Upper lobe of left lung (tissue), 6 donors: ENCODE results near the gene ACY1. TPM values are rescaled to one million over a fixed set of nuclear protein-coding genes. Genes with fewer than 3 reads are reported as not detected.
A peak's percentile ranks its signal among the peaks of the same experiment; 100 is the strongest.

ENCODE experiments used
- ATAC-seq, 2 donors: fragments of 200-7000 bp; cut with Tn5 transposase; one replicate each; pipeline ENCODE4 v1.9.1; 2022; ENCODE audit warnings: mild to moderate bottlenecking in 2 of 2, moderate library complexity in 2 of 2; ENCODE audit not compliant: low FRiP score in 2 of 2
- DNase-seq, 2 donors: peaks; one replicate each; pipeline ENCODE4 v3.0.0-alpha.2; 2019 to 2020
- H3K27ac ChIP-seq, 4 donors: fragments of 200-600 bp; sonication (generic); one replicate each; pipeline ENCODE4 v1.5.1; 2016 to 2019
- H3K27me3 ChIP-seq, 4 donors: fragments of 200-600 bp; sonication (generic); one replicate each; pipeline ENCODE4 v1.5.1; 2017 to 2019
- H3K36me3 ChIP-seq, 4 donors: fragments of 200-600 bp; sonication (generic); one replicate each; pipeline ENCODE4 v1.5.1; 2016 to 2019
- H3K4me1 ChIP-seq, 4 donors: fragments of 200-600 bp; sonication (generic); one replicate each; pipeline ENCODE4 v1.5.1; 2018 to 2019
- H3K4me3 ChIP-seq, 4 donors: fragments of 200-600 bp; sonication (generic); one replicate each; pipeline ENCODE4 v1.5.1; 2017 to 2019; ENCODE audit warnings: mild to moderate bottlenecking in 2 of 4, moderate library complexity in 1 of 4
- H3K9me3 ChIP-seq, 4 donors: fragments of 200-600 bp; sonication (generic); one replicate each; pipeline ENCODE4 v1.5.1; 2018 to 2019
- EP300 ChIP-seq, 4 donors: sonication (generic); formaldehyde crosslinking; IDR thresholded peaks; one replicate each; pipeline ENCODE4 v1.5.1; 2017; ENCODE audit warnings: antibody characterized with exemption in 4 of 4, control low read depth in 2 of 4
- POLR2A ChIP-seq, 4 donors: fragments of 450-650 bp; IDR thresholded peaks; one replicate each; pipeline ENCODE4 v1.5.1; 2016 to 2017; ENCODE audit warnings: antibody characterized with exemption in 4 of 4, mild to moderate bottlenecking in 2 of 4
- POLR2AphosphoS5 ChIP-seq, 2 donors: sonication (generic); formaldehyde crosslinking; IDR thresholded peaks; one replicate each; pipeline ENCODE4 v1.5.1; 2017; ENCODE audit warnings: antibody characterized with exemption in 2 of 2
- WGBS, 2 donors: methylation state at CpG; one replicate each; pipeline ENCODE4 v1.1.5; 2017 to 2018; 5-methylcytosine and 5-hydroxymethylcytosine counted together
- total RNA-seq, 6 donors: library from RNA; depleted of rRNA in 4 of 6; stranded (reverse); fragments of >200 nt in 4 of 6; gene quantifications; one replicate each; pipeline versions ENCODE4 v1.1.0 to v1.2.1, GENCODE V29; 2016 to 2021
- TF ChIP-seq, protein P1 (sequence below), 6 experiments: fragments of 450-650 bp in 4 of 6; fragments of 200-600 bp in 2 of 6; sonication (generic) in 2 of 6; IDR thresholded peaks; one replicate each; pipeline ENCODE4 v1.5.1; 2016 to 2019; ENCODE audit warnings: antibody characterized with exemption in 6 of 6
- donor health status: DM: no; HTN: no; CAD: no; lungs with moderate emphysema.
- donor health status: DM: no; HTN: yes; CAD: no; lungs with severe emphysema.

Gene ACY1
- total RNA-seq, 6 donors from 2014 or later: 17.4 to 65.0 (median 35.9) TPM

DNA sequence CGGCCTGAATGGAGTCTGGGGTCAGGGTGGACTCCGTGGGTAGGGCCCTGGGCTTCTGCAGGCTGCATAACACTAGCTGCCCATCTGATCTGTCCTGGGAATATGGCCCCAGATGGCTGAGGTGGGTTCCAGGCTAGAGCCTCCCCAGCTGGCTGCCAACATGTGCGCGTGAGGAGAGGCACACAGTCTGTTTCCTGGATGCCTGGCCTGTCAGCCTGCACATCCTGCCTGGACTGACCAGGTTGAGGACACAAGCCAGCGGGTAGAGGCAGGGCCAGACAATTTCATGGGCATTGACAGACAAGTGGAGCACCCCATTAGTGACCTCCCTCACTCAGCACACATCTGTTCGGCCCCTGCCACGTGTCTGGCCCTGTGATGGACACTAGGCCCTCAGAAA lies 42.1 kb downstream of the ACY1 start:
- H3K4me1 ChIP-seq: peaks cover 15 to 42% (median 31%) of the 10 kb centered on the region in 4 donors
- ATAC-seq: no peak
- 50 to 92% methylated on average over 2 to 7 of the region's 7 CpGs for WGBS, 2 donors
- DNase-seq: no peak
- TF ChIP-seq POLR2A (IDR thresholded peaks at IDR 0.05) (no peak), POLR2AphosphoS5 (IDR thresholded peaks at IDR 0.05) (no peak), EP300 (IDR thresholded peaks at IDR 0.05) (no peak)
- TF ChIP-seq, protein P1, sequence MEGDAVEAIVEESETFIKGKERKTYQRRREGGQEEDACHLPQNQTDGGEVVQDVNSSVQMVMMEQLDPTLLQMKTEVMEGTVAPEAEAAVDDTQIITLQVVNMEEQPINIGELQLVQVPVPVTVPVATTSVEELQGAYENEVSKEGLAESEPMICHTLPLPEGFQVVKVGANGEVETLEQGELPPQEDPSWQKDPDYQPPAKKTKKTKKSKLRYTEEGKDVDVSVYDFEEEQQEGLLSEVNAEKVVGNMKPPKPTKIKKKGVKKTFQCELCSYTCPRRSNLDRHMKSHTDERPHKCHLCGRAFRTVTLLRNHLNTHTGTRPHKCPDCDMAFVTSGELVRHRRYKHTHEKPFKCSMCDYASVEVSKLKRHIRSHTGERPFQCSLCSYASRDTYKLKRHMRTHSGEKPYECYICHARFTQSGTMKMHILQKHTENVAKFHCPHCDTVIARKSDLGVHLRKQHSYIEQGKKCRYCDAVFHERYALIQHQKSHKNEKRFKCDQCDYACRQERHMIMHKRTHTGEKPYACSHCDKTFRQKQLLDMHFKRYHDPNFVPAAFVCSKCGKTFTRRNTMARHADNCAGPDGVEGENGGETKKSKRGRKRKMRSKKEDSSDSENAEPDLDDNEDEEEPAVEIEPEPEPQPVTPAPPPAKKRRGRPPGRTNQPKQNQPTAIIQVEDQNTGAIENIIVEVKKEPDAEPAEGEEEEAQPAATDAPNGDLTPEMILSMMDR (IDR thresholded peaks at IDR 0.05): no peak
- peak overlapping the region in 3 of 4 donors; percentile 5 to 46 (median 16) for H3K27ac ChIP-seq
- H3K9me3 ChIP-seq: no peaks in the 10 kb centered on the region
- H3K27me3 ChIP-seq: no peaks in the 10 kb centered on the region
- H3K4me3 ChIP-seq: no peak overlapping the region
- H3K36me3 ChIP-seq: no peaks in the 10 kb centered on the region

DNA sequence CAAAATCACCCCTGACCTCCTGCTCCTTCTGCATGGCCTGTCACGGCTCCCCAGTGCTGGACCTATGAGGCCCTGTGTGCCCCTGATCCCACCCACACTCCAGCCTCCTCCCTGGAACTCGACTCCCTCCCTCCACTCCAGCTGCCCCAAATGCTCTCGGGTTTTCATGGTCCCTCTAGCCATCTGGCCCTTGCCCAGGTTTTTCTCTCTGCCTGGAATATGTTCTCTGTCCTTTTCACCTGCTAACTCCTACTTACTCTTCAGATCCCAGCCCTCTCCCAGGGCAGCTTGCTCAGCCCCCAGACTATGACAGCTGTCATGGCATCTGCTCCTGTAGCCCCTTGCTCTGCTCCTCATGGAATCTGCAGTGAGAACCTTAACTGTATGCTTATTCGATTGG lies 42.7 kb downstream of the ACY1 start:
- TF ChIP-seq EP300 (IDR thresholded peaks at IDR 0.05): no peak
- TF ChIP-seq, protein P1 (IDR thresholded peaks at IDR 0.05): no peak
- no peak for TF ChIP-seq POLR2A (IDR thresholded peaks at IDR 0.05)
- no peak for TF ChIP-seq POLR2AphosphoS5 (IDR thresholded peaks at IDR 0.05)
- Histone ChIP-seq H3K4me3 (no peak overlapping the region), H3K9me3 (no peaks in the 10 kb centered on the region), H3K27ac (peak overlapping the region in 3 of 4 donors; percentile 5 to 46 (median 16)), H3K27me3 (no peaks in the 10 kb centered on the region), H3K36me3 (no peaks in the 10 kb centered on the region), H3K4me1 (peaks cover 15 to 41% (median 29%) of the 10 kb centered on the region in 4 donors)
- ATAC-seq: no peak
- DNase-seq: no peak
- WGBS, 2 donors: 65 to 82% methylated on average over 4 of the region's 4 CpGs

DNA sequence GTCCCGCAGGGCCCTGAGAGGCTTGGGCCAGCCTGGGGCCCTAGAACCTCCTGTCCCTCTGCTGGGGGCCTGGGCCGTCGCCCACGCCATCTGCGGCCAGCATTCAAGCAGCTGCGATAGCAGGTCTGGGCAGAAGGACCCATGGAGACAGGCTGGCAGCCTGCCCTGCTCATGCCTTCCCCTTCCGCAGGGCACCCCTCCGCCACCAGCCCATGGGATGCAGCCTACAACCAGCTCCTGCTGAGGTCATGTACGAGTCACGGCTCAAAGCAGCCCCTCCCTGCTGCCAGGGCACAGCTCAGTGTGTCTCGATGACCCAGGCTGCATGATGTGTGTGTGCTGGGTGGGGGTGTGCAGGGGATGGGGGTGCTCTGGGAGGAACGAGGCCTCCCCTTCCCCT lies 45.2 kb downstream of the ACY1 start:
- DNase-seq (peak in 1 of 2 donors; percentile 78), ATAC-seq (peak in 1 of 2 donors; percentile 6)
- no peak for TF ChIP-seq POLR2A (IDR thresholded peaks at IDR 0.05)
- TF ChIP-seq, protein P1 (IDR thresholded peaks at IDR 0.05): no peak
- no peak for TF ChIP-seq EP300 (IDR thresholded peaks at IDR 0.05)
- WGBS, 2 donors: 78 to 80% methylated on average over 1 to 12 of the region's 12 CpGs
- H3K27ac ChIP-seq: no peak overlapping the region
- H3K4me3 ChIP-seq: no peak overlapping the region
- no peaks in the 10 kb centered on the region for H3K27me3 ChIP-seq
- H3K4me1 ChIP-seq: peaks cover 4 to 17% (median 10%) of the 10 kb centered on the region in 4 donors
- H3K36me3 ChIP-seq: no peaks in the 10 kb centered on the region
- H3K9me3 ChIP-seq: no peaks in the 10 kb centered on the region

DNA sequence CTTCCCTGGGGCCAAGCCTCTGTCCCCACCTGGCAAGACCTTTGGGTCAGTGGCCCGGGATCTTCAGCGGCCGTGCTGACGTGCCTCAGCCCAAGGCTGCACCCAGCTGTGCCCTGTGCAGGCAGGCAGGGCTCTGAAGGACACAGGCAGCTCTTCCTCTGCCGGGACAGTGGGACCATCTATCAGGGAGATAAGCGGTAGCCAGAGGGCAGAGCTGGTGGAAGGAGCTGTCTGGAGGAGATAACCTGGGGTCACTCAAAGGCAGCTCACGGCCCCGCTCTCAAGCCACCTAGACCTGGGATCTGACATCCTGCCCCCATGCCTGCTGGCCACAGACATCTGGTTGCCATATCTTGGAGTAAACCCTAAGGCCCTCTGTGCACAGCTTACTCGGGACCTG lies 45.7 kb downstream of the ACY1 start:
- Histone ChIP-seq H3K27me3 (no peaks in the 10 kb centered on the region), H3K9me3 (no peaks in the 10 kb centered on the region), H3K4me3 (no peak overlapping the region), H3K4me1 (peaks cover 4 to 13% (median 9%) of the 10 kb centered on the region in 4 donors), H3K36me3 (no peaks in the 10 kb centered on the region), H3K27ac (no peak overlapping the region)
- ATAC-seq: peak in 1 of 2 donors; percentile 2
- WGBS, 2 donors: 90 to 93% methylated on average over 2 to 9 of the region's 9 CpGs
- no peak for DNase-seq
- TF ChIP-seq POLR2A (IDR thresholded peaks at IDR 0.05): no peak
- TF ChIP-seq, protein P1 (IDR thresholded peaks at IDR 0.05): no peak

DNA sequence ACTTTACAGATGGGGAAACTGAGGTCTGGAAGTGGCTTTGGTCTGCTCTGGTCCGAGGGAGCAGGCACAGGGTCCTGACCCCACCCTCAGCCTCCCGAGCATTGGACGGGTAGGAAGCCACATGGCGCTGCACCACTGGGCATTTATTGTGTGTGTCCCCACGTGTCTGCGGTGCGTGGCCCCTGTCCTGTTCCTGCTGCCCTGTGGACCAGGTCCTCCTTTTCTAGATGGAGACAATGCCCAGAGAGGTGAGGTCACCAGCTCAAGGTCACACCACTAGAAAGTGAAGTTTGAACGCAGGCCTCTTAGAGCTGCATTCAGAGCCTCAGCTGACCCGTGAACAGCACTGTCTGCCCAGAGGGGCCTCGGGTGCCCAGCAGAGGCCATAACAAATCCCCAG lies 46.2 kb downstream of the ACY1 start:
- H3K27me3 ChIP-seq: no peaks in the 10 kb centered on the region
- no peaks in the 10 kb centered on the region for H3K36me3 ChIP-seq
- WGBS, 2 donors: 86 to 95% methylated on average over 3 to 10 of the region's 10 CpGs
- H3K9me3 ChIP-seq: no peaks in the 10 kb centered on the region
- H3K4me3 ChIP-seq: no peak overlapping the region
- H3K4me1 ChIP-seq: peaks cover 4 to 8% (median 6%) of the 10 kb centered on the region in 4 donors
- no peak overlapping the region for H3K27ac ChIP-seq
- DNase-seq (no peak), ATAC-seq (no peak)
- TF ChIP-seq, protein P1 (IDR thresholded peaks at IDR 0.05): no peak
- TF ChIP-seq EP300 (IDR thresholded peaks at IDR 0.05) (no peak), POLR2AphosphoS5 (IDR thresholded peaks at IDR 0.05) (no peak), POLR2A (IDR thresholded peaks at IDR 0.05) (no peak)
